Liver (tissue), 9 donors: ENCODE results near the gene SREBF2. TPM values are rescaled to one million over a fixed set of nuclear protein-coding genes. Genes with fewer than 3 reads are reported as not detected.
A peak's percentile ranks its signal among the peaks of the same experiment; 100 is the strongest.

Source experiments
- DNase-seq: peaks from one replicate; pipeline ENCODE4 v3.0.0-alpha.2; 2017; ENCODE audit warnings: low spot score
- H3K27ac ChIP-seq, 2 donors: one replicate each; pipeline ENCODE4 v1.7.0; 2013; ENCODE audit warnings: inconsistent platforms in 2 of 2, low read length in 2 of 2, control low read depth in 1 of 2, low read depth in 1 of 2, mild to moderate bottlenecking in 1 of 2
- H3K27me3 ChIP-seq, 4 donors: one replicate each; pipeline versions ENCODE4 v1.6.1 to v1.7.0; 2013; ENCODE audit warnings: low read length in 3 of 4, inconsistent platforms in 1 of 4, mild to moderate bottlenecking in 1 of 4, moderate library complexity in 1 of 4; ENCODE audit not compliant: control insufficient read depth in 4 of 4, insufficient read depth in 4 of 4
- H3K36me3 ChIP-seq, 4 donors: one replicate each; pipeline versions ENCODE4 v1.6.1 to v1.7.0; 2013; ENCODE audit warnings: low read length in 3 of 4, mild to moderate bottlenecking in 3 of 4, low read depth in 1 of 4, moderate library complexity in 1 of 4; ENCODE audit not compliant: control insufficient read depth in 4 of 4, insufficient read depth in 3 of 4
- H3K4me1 ChIP-seq, 4 donors: one replicate each; pipeline versions ENCODE4 v1.6.1 to v1.7.0; 2013; ENCODE audit warnings: low read length in 3 of 4, mild to moderate bottlenecking in 3 of 4, moderate library complexity in 1 of 4; ENCODE audit not compliant: control insufficient read depth in 4 of 4, insufficient read depth in 4 of 4
- H3K4me3 ChIP-seq, 3 donors: one replicate each; pipeline versions ENCODE4 v1.6.1 to v1.7.0; 2013; ENCODE audit warnings: low read length in 3 of 3, control low read depth in 1 of 3, low read depth in 1 of 3, mild to moderate bottlenecking in 1 of 3
- H3K9ac ChIP-seq, 2 donors: one replicate each; pipeline ENCODE4 v1.7.0; 2013; ENCODE audit warnings: low read length in 2 of 2, mild to moderate bottlenecking in 2 of 2, moderate library complexity in 2 of 2, control low read depth in 1 of 2, low read depth in 1 of 2
- H3K9me3 ChIP-seq, 4 donors: one replicate each; pipeline versions ENCODE4 v1.6.1 to v1.7.0; 2013; ENCODE audit warnings: low read length in 3 of 4; ENCODE audit not compliant: control insufficient read depth in 4 of 4
- GABPA ChIP-seq, 2 donors: IDR thresholded peaks in 1 of 2; conservative IDR thresholded peaks in 1 of 2; 2 replicates each; pipeline ENCODE4 v1.6.1; 2016; ENCODE audit warnings: antibody characterized with exemption in 2 of 2, mild to moderate bottlenecking in 1 of 2, moderate library complexity in 1 of 2
- HNF4A ChIP-seq, 2 donors: conservative IDR thresholded peaks; 2 replicates each; pipeline ENCODE4 v1.6.1; 2016; ENCODE audit warnings: antibody characterized with exemption in 2 of 2, mild to moderate bottlenecking in 2 of 2
- JUND ChIP-seq, 2 donors: IDR thresholded peaks; 2 replicates each; pipeline ENCODE4 v1.6.1; 2016; ENCODE audit warnings: antibody characterized with exemption in 2 of 2
- NR2F2 ChIP-seq: IDR thresholded peaks from 2 replicates; pipeline ENCODE4 v1.6.1; 2016; ENCODE audit warnings: antibody characterized with exemption
- RXRA ChIP-seq, 2 donors: IDR thresholded peaks; 2 replicates each; pipeline ENCODE4 v1.6.1; 2017 to 2018; ENCODE audit warnings: antibody characterized with exemption in 2 of 2, mild to moderate bottlenecking in 1 of 2
- TAF1 ChIP-seq: conservative IDR thresholded peaks from 2 replicates; pipeline ENCODE4 v1.6.1; 2016; ENCODE audit warnings: antibody characterized with exemption, mild to moderate bottlenecking
- WGBS: extraction: QIAGEN DNeasy Blood & Tissue Kit; methylation state at CpG from one replicate; pipeline ENCODE4 v1.1.7; 2013; 5-methylcytosine and 5-hydroxymethylcytosine counted together
- polyA plus RNA-seq, 2 donors: library from polyadenylated mRNA; stranded (reverse) in 1 of 2; unstranded in 1 of 2; fragments of 200-250 nt in 1 of 2; fragments of >200 nt in 1 of 2; fragmentation: Nextera tagmentation in 1 of 2; extraction: Ambion mirVana in 1 of 2; gene quantifications; one replicate each; pipeline versions ENCODE4 v1.2.1 to v1.2.3, GENCODE V29; 2013 to 2015
- total RNA-seq, 2 donors: library from RNA; depleted of rRNA; stranded (reverse); fragments of >200 nt; gene quantifications; one replicate each; pipeline ENCODE4 v1.2.3, GENCODE V29; 2014
- TF ChIP-seq, protein P1 (sequence below): IDR thresholded peaks from 2 replicates; pipeline ENCODE4 v1.6.1; 2016; ENCODE audit warnings: antibody characterized with exemption
- TF ChIP-seq, protein P2 (sequence below): fragments of 150-350 bp; IDR thresholded peaks from 2 replicates; pipeline ENCODE4 v1.5.1; 2017; ENCODE audit warnings: improper control_type of control experiment, low read depth, low read length; ENCODE audit not compliant: missing input control
- TF ChIP-seq, protein P3 (sequence below): IDR thresholded peaks from 2 replicates; pipeline ENCODE4 v1.6.1; 2016; ENCODE audit warnings: antibody characterized with exemption
- TF ChIP-seq, protein P4 (sequence below): IDR thresholded peaks from 2 replicates; pipeline ENCODE4 v1.6.1; 2016; ENCODE audit warnings: antibody characterized with exemption
- TF ChIP-seq, protein P5 (sequence below): IDR thresholded peaks from 2 replicates; pipeline ENCODE4 v1.6.1; 2016; ENCODE audit warnings: antibody characterized with exemption, mild to moderate bottlenecking
- donor health status: healthy.
- donor health status: healthy.
- donor health status: healthy.
- donor health status: healthy.
- donor health status: healthy.

SREBF2 gene
- total and polyA plus RNA-seq, 4 donors, result 18.3 to 69.6 (median 57.3) TPM

DNA sequence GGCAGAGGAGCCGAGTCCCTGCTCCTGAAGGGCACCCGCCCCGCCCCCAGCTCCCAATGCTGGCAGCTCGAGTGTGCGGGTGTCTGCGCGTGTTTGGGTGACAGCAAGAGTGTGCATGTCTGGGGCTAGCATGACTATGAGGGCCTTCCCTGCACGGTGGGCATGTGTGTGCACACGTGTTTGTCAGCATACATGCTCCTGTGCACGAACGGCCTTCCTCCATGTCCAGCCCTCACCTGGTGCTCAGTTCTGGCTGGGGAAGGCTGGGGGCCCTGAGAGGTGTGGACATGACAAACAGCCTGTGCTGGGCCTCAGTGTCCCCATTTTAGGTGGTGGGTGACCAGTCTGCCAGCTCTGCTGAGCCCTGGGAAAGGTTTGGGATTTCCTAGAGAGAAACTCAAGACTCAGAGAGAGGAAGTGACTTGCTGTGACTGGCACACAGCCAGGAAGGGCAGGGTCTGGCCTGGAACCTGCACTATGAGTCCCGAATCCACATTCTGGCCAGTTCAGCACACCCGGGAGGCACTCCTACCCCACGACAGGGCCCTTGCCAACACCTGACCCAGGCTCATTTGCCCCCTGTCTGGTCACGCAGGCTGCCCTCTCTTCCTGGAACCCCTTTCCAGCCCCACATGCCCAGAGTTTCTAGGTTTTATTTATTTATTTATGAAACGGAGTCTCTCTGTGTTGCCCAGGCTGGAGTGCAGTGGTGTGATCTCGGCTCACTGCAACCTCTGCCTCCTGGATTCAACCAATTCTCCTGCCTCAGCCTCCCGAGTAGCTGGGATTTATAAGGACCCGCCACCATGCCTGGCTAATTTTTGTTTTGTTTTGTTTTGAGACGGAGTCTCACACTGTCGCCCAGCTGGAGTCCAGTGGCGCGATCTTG, 85.2 kb downstream of the SREBF2 start (continued):
- TF ChIP-seq, protein P1, sequence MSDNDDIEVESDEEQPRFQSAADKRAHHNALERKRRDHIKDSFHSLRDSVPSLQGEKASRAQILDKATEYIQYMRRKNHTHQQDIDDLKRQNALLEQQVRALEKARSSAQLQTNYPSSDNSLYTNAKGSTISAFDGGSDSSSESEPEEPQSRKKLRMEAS, result no peak
- TF ChIP-seq, protein P2, sequence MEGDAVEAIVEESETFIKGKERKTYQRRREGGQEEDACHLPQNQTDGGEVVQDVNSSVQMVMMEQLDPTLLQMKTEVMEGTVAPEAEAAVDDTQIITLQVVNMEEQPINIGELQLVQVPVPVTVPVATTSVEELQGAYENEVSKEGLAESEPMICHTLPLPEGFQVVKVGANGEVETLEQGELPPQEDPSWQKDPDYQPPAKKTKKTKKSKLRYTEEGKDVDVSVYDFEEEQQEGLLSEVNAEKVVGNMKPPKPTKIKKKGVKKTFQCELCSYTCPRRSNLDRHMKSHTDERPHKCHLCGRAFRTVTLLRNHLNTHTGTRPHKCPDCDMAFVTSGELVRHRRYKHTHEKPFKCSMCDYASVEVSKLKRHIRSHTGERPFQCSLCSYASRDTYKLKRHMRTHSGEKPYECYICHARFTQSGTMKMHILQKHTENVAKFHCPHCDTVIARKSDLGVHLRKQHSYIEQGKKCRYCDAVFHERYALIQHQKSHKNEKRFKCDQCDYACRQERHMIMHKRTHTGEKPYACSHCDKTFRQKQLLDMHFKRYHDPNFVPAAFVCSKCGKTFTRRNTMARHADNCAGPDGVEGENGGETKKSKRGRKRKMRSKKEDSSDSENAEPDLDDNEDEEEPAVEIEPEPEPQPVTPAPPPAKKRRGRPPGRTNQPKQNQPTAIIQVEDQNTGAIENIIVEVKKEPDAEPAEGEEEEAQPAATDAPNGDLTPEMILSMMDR, result no peak
- TF ChIP-seq NR2F2, result no peak

DNA sequence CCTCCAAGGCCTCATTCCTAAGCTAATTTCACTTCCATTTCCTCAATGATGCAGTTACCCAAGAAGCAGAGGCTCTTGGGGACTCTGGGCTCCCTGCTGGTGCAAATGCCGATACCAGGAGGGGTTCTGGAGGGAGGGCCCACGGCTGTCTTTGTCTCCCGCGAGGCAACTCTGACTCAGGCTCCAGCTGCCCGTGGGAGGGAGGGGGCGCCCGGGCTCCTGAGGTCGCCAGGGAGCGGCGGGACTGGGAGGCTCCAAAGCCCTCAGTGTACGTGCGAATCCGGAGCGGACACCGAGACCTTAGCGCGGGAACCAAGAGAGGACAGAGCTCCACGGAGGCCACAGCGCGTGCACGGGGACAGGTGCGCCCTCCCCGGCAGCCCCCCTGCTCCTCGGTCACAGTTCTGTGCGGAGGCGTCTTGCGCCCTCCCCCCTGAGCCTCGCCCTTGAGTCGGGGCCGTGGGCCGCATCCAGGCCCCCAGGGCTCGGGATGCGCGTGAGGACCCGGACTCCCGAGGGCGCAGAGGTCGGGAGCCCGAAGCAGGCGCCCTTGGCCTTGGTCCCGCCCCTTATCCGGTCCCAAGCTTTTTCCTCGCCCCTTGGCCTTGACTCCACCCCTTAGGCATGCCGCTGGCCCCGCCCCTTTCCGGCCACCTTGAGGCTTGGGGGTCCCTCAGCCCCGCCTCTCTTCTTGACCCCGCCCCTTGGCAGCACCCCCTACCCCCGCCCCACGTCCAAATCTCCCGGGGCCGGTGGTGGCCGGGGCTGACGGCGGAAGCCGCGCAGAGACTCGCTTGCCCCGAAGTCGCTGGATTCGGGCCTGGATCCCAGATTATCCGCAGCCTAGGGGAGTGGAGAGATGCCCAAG, 86.7 kb downstream of the SREBF2 start:
- DNase-seq, result no peak
- H3K4me1 ChIP-seq, result peaks cover 0 to 17% (median 10%) of the 10 kb centered on the region in 4 donors
- 8% methylated on average over 62 of the region's 62 CpGs for whole genome bisulfite sequencing

More for the DNA sequence above, 86.7 kb downstream of the SREBF2 start:
- Histone ChIP-seq H3K9ac (no peak overlapping the region), H3K36me3 (no peaks in the 10 kb centered on the region), H3K9me3 (no peaks in the 10 kb centered on the region), H3K4me3 (peak overlapping the region in 1 of 3 donors; percentile 27), H3K27ac (no peak overlapping the region), H3K27me3 (peaks cover 0 to 9% (median 4%) of the 10 kb centered on the region in 4 donors)
- TF ChIP-seq TAF1 (no peak), GABPA (IDR thresholded peaks at IDR 0.05 in 1 of 2, conservative IDR thresholded peaks at IDR 0.05 in 1 of 2) (no peak), JUND (IDR thresholded peaks at IDR 0.05) (no peak), HNF4A (conservative IDR thresholded peaks at IDR 0.05) (no peak), NR2F2 (no peak), RXRA (IDR thresholded peaks at IDR 0.05) (no peak)
- TF ChIP-seq, protein P3, sequence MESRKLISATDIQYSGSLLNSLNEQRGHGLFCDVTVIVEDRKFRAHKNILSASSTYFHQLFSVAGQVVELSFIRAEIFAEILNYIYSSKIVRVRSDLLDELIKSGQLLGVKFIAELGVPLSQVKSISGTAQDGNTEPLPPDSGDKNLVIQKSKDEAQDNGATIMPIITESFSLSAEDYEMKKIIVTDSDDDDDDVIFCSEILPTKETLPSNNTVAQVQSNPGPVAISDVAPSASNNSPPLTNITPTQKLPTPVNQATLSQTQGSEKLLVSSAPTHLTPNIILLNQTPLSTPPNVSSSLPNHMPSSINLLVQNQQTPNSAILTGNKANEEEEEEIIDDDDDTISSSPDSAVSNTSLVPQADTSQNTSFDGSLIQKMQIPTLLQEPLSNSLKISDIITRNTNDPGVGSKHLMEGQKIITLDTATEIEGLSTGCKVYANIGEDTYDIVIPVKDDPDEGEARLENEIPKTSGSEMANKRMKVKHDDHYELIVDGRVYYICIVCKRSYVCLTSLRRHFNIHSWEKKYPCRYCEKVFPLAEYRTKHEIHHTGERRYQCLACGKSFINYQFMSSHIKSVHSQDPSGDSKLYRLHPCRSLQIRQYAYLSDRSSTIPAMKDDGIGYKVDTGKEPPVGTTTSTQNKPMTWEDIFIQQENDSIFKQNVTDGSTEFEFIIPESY, result no peak
- TF ChIP-seq, protein P4, sequence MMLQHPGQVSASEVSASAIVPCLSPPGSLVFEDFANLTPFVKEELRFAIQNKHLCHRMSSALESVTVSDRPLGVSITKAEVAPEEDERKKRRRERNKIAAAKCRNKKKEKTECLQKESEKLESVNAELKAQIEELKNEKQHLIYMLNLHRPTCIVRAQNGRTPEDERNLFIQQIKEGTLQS, result no peak
- TF ChIP-seq, protein P2, result no peak
- TF ChIP-seq, protein P1, result no peak
- TF ChIP-seq, protein P5, sequence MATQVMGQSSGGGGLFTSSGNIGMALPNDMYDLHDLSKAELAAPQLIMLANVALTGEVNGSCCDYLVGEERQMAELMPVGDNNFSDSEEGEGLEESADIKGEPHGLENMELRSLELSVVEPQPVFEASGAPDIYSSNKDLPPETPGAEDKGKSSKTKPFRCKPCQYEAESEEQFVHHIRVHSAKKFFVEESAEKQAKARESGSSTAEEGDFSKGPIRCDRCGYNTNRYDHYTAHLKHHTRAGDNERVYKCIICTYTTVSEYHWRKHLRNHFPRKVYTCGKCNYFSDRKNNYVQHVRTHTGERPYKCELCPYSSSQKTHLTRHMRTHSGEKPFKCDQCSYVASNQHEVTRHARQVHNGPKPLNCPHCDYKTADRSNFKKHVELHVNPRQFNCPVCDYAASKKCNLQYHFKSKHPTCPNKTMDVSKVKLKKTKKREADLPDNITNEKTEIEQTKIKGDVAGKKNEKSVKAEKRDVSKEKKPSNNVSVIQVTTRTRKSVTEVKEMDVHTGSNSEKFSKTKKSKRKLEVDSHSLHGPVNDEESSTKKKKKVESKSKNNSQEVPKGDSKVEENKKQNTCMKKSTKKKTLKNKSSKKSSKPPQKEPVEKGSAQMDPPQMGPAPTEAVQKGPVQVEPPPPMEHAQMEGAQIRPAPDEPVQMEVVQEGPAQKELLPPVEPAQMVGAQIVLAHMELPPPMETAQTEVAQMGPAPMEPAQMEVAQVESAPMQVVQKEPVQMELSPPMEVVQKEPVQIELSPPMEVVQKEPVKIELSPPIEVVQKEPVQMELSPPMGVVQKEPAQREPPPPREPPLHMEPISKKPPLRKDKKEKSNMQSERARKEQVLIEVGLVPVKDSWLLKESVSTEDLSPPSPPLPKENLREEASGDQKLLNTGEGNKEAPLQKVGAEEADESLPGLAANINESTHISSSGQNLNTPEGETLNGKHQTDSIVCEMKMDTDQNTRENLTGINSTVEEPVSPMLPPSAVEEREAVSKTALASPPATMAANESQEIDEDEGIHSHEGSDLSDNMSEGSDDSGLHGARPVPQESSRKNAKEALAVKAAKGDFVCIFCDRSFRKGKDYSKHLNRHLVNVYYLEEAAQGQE, result no peak
